ENCODE measurements around the gene ADIG. TPM values are rescaled to one million over a fixed set of nuclear protein-coding genes. Genes with fewer than 3 reads are reported as not detected.

ADIG gene
- total and polyA plus RNA-seq, 2 of the 13 experiments (the other 11 are each of a cell fraction or from before 2014, with no cell fraction given), result 0.15 TPM; not detected in 1

DNA sequence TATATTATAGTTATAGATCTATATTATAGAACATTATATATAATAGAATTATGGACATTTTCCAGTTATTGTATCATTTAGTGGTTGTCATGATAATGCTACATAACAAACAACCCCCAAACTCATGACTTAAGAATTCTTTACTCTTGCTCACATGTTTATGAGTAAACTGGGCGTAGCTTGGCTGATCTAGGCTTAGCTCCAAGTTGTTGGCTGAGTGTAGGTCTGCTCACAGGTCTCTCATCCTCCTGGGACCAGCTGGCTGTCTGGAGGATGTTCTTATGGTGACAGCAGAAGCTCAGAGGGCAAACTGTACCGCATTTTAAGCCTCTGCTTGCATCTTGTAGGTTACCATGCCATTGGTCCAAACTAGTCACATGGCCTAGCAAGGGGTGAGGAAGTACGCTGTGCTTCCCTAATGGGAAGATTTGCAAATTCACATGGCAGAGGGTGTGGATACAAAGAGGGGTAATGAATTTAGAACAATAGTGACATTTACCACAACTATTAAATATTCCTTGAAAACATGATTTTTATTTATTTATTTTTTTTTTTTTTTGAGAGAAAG is 54.8 kb downstream of the ADIG start:
- ChIA-PET POLR2A (no interaction called here), CTCF (ENCODE audit: low intra/inter-chr PET ratio, low total read pairs) (no interaction called here)
- H3K4me2 ChIP-seq (ENCODE audit: low read depth, low read length), result no peak overlapping the region
- no peaks in the 10 kb centered on the region for H3K79me2 ChIP-seq (ENCODE audit: insufficient read depth, low read length)
- no peak for ATAC-seq
- BruUV-seq (replicated peaks), result no TSS peak
- no peaks in the 10 kb centered on the region for H3K9me3 ChIP-seq (ENCODE audit: low read length)
- no peak overlapping the region for H3K9ac ChIP-seq (ENCODE audit: insufficient read depth, low read depth, low read length)
- intact Hi-C loops (cut with micrococcal nuclease; ENCODE audit: unreplicated experiment), result no loop called here
- no peak overlapping the region for H2AFZ ChIP-seq (ENCODE audit: low read length)
- TF ChIP-seq, protein P1, sequence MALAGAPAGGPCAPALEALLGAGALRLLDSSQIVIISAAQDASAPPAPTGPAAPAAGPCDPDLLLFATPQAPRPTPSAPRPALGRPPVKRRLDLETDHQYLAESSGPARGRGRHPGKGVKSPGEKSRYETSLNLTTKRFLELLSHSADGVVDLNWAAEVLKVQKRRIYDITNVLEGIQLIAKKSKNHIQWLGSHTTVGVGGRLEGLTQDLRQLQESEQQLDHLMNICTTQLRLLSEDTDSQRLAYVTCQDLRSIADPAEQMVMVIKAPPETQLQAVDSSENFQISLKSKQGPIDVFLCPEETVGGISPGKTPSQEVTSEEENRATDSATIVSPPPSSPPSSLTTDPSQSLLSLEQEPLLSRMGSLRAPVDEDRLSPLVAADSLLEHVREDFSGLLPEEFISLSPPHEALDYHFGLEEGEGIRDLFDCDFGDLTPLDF (CRISPR knock-in tag; IDR thresholded peaks at IDR 0.05), result no peak
- TF ChIP-seq USF2 (IDR thresholded peaks at IDR 0.05; ENCODE audit: low read depth, low read length) (0 out of 2 replicates have a peak, but pooled peaks have one; percentile 24), USF2 (CRISPR knock-in tag; IDR thresholded peaks at IDR 0.05; ENCODE audit: borderline replicate concordance) (no peak), NFYB (CRISPR knock-in tag; IDR thresholded peaks at IDR 0.05) (peak; percentile 32; the same call in 1 of the 2 replicates), PRMT3 (CRISPR knock-in tag; IDR thresholded peaks at IDR 0.05; ENCODE audit: borderline replicate concordance, low read depth) (no peak), JARID2 (CRISPR knock-in tag; IDR thresholded peaks at IDR 0.05; ENCODE audit: insufficient replicate concordance) (no peak), NCOA2 (CRISPR knock-in tag; IDR thresholded peaks at IDR 0.05) (no peak), MNT (IDR thresholded peaks at IDR 0.05) (0 out of 2 replicates have a peak, but pooled peaks have one; percentile 16)
- WGBS (ENCODE audit: low lambda C conversion rate), result 59% methylated on average over 3 of the region's 3 CpGs
- H3K36me3 ChIP-seq (replicated peaks in 1 of 2; ENCODE audit: control insufficient read depth in 1 of 2, insufficient read depth in 2 of 2, low read length in 2 of 2), result no peaks in the 10 kb centered on the region
- peak; percentile 21 for FAIRE-seq
- DNase-seq (ENCODE audit: low spot score), result no peak
- H4K20me1 ChIP-seq (ENCODE audit: insufficient read depth, low read length), result no peaks in the 10 kb centered on the region; the same call in 1 of the 2 replicates
- no peaks in the 10 kb centered on the region; a peak in 1 of 5 replicates for H3K27me3 ChIP-seq (ENCODE audit: control insufficient read depth in 1 of 2, insufficient read depth in 2 of 2, low read length in 2 of 2)
- in situ Hi-C loops (cut with HindIII; ENCODE audit: extremely low pct_ligation_motif_present, low pct_unique_long_range_greater_than_20kb), result loop anchor here (25.0 kb wide), 1 partner anchor 401 kb away; no protein-coding TSS in a partner anchor
- H3K4me3 ChIP-seq (replicated peaks in 1 of 3; ENCODE audit: insufficient read depth in 1 of 3, low read depth in 2 of 3, low read length in 3 of 3), result no peak overlapping the region
- no peak overlapping the region for H3K27ac ChIP-seq (ENCODE audit: extremely low read length, insufficient read depth, low read length)
- H3K4me1 ChIP-seq (ENCODE audit: insufficient read depth, low read length), result peaks cover 8% of the 10 kb centered on the region

Other genes starting within 250 kb of the ADIG start
- 0.20 TPM in 1 of 2 replicates, not detected in the other for gene LBP, start 234.7 kb upstream of the ADIG start, total RNA-seq (2016; rRNA removed; fragmentation: Illumina TruSeq; extraction: Trizol)
- 0.07 and 0.26 TPM in 2 replicates for gene LBP, start 234.7 kb upstream of the ADIG start, polyA plus RNA-seq (2011; rRNA removed)
- 15.6 and 26.2 TPM in 2 replicates for gene SNHG17, start 145.9 kb upstream of the ADIG start, total RNA-seq (2016; rRNA removed; fragmentation: Illumina TruSeq; extraction: Trizol)
- 41.2 and 44.8 TPM in 2 replicates for gene SNHG17, start 145.9 kb upstream of the ADIG start, polyA plus RNA-seq (2011; rRNA removed)
- 30.6 and 36.5 TPM in 2 replicates for gene RALGAPB, start 108.4 kb upstream of the ADIG start, total RNA-seq (2016; rRNA removed; fragmentation: Illumina TruSeq; extraction: Trizol)
- gene RALGAPB, start 108.4 kb upstream of the ADIG start, polyA plus RNA-seq (2011; rRNA removed), result 16.2 and 17.6 TPM in 2 replicates
- gene ARHGAP40, start 20.6 kb downstream of the ADIG start, total RNA-seq (2016; rRNA removed; fragmentation: Illumina TruSeq; extraction: Trizol), result 0.44 and 0.75 TPM in 2 replicates
- 2.1 and 2.7 TPM in 2 replicates for gene ARHGAP40, start 20.6 kb downstream of the ADIG start, polyA plus RNA-seq (2011; rRNA removed)
- not detected in 2 replicates for gene SLC32A1, start 143.3 kb downstream of the ADIG start, total RNA-seq (2016; rRNA removed; fragmentation: Illumina TruSeq; extraction: Trizol)
- not detected in 2 replicates for gene SLC32A1, start 143.3 kb downstream of the ADIG start, polyA plus RNA-seq (2011; rRNA removed)
- 20.5 and 22.0 TPM in 2 replicates for gene ACTR5, start 167.3 kb downstream of the ADIG start, total RNA-seq (2016; rRNA removed; fragmentation: Illumina TruSeq; extraction: Trizol)
- gene ACTR5, start 167.3 kb downstream of the ADIG start, polyA plus RNA-seq (2011; rRNA removed), result 19.5 and 21.2 TPM in 2 replicates
- gene PPP1R16B, start 224.5 kb downstream of the ADIG start, total RNA-seq (2016; rRNA removed; fragmentation: Illumina TruSeq; extraction: Trizol), result 0.02 TPM in 1 of 2 replicates, not detected in the other
- 0.09 and 0.11 TPM in 2 replicates for gene PPP1R16B, start 224.5 kb downstream of the ADIG start, polyA plus RNA-seq (2011; rRNA removed)

Data from HepG2 (cell line).